SK-N-SH (cell line): ENCODE measurements around the gene TTC7B.

Experiments used
- FOXJ3 ChIP-seq: sonication (generic); formaldehyde crosslinking; IDR thresholded peaks from 2 replicates; pipeline ENCODE4 v1.5.1; 2020; ENCODE audit warnings: mild to moderate bottlenecking, missing genetic modification reagents
- FOXM1 ChIP-seq: IDR thresholded peaks from 2 replicates; pipeline ENCODE4 v1.4.0; 2012; ENCODE audit warnings: low read depth, mild to moderate bottlenecking
- GABPA ChIP-seq: IDR thresholded peaks from 2 replicates; pipeline ENCODE4 v1.4.0; 2012; ENCODE audit warnings: low read depth, mild to moderate bottlenecking
- NFIC ChIP-seq: IDR thresholded peaks from 2 replicates; pipeline ENCODE4 v1.4.0; 2012; ENCODE audit warnings: borderline replicate concordance
- POLR2AphosphoS5 ChIP-seq: IDR thresholded peaks from 2 replicates; pipeline ENCODE4 v1.6.1; 2012; ENCODE audit warnings: low read depth, low read length
- SMC3 ChIP-seq: IDR thresholded peaks from 2 replicates; pipeline ENCODE4 v1.6.1; 2012; ENCODE audit warnings: low read depth, low read length, improper control_type of control experiment
- TAF1 ChIP-seq: IDR thresholded peaks from 2 replicates; pipeline ENCODE4 v1.6.1; 2012; ENCODE audit warnings: low read depth, mild to moderate bottlenecking, low read length, moderate library complexity, borderline replicate concordance
- TEAD4 ChIP-seq: IDR thresholded peaks from 2 replicates; pipeline ENCODE4 v1.4.0; 2012; ENCODE audit warnings: mild to moderate bottlenecking, borderline replicate concordance; ENCODE audit not compliant: insufficient read depth
- TF ChIP-seq, protein P1 (sequence below): fragments of 200-600 bp; sonication (generic); IDR thresholded peaks from 2 replicates; pipeline ENCODE4 v1.6.1; 2017; ENCODE audit warnings: antibody characterized with exemption, mild to moderate bottlenecking, moderate library complexity
- TF ChIP-seq, protein P2 (sequence below): IDR thresholded peaks from 2 replicates; pipeline ENCODE4 v1.4.0; 2012; ENCODE audit warnings: low read depth

DNA sequence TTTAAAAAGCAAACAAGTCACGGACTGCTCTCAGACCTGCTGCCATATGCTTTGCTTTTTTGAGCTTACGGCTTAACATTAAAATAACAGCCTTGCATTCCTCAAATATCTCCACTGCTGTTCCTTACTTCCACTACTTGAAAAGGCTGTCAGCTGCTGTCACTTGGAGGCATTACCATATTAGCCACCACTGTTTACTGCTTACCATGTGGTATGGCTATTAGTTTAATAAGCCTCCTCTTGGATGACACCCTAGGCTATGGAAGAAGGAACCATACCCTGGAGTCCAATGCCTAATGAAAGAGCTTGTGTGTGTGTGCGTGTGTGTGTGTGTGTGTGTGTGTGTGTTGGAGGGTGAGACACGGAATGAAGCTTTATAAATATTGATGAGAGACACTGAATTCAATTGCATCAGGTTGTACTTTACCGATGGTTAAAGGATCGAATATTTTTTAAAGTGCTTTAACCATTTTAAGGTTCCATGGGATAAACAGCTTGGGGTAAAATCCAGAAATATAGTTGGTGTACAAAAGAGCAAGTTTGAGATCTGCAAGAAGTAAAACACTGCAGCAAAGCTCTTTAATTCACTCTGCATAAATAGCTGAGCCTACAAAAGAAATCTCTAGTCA, 174.5 kb downstream of the TTC7B start:
- TF ChIP-seq, protein P1, sequence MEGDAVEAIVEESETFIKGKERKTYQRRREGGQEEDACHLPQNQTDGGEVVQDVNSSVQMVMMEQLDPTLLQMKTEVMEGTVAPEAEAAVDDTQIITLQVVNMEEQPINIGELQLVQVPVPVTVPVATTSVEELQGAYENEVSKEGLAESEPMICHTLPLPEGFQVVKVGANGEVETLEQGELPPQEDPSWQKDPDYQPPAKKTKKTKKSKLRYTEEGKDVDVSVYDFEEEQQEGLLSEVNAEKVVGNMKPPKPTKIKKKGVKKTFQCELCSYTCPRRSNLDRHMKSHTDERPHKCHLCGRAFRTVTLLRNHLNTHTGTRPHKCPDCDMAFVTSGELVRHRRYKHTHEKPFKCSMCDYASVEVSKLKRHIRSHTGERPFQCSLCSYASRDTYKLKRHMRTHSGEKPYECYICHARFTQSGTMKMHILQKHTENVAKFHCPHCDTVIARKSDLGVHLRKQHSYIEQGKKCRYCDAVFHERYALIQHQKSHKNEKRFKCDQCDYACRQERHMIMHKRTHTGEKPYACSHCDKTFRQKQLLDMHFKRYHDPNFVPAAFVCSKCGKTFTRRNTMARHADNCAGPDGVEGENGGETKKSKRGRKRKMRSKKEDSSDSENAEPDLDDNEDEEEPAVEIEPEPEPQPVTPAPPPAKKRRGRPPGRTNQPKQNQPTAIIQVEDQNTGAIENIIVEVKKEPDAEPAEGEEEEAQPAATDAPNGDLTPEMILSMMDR, result no peak
- TF ChIP-seq FOXJ3, result no peak
- TF ChIP-seq, protein P2, sequence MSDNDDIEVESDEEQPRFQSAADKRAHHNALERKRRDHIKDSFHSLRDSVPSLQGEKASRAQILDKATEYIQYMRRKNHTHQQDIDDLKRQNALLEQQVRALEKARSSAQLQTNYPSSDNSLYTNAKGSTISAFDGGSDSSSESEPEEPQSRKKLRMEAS, result no peak
- no peak for TF ChIP-seq GABPA
- TF ChIP-seq NFIC, result no peak
- TF ChIP-seq FOXM1, result no peak
- no peak for TF ChIP-seq TAF1
- no peak for TF ChIP-seq TEAD4
- TF ChIP-seq POLR2AphosphoS5, result no peak
- no peak for TF ChIP-seq SMC3
